ENCODE data around the gene PDZRN3. TPM values are rescaled to one million over a fixed set of nuclear protein-coding genes. Genes with fewer than 3 reads are reported as not detected.

PDZRN3 gene
- total RNA-seq, 1 experiment from 2014 or later = 5.9 TPM

DNA sequence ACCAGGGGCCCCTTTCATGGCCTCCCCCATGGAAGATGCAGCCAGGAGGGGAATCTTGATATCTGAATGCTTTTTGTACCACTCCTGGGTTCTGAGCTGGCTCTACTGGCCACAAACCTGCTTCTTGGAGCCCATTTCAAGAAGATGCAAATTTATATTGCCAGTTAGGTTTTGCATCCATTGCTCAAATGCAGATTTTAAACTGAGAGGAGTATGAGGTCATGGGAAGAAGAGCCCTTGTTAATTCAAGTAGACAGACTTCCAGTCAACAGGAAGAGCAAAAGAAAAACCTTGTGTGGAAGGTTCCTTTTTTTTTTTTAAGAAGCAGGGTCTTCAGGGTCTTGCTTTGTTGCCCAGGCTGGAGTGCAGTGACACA lies 133.5 kb downstream of the PDZRN3 start:
- Histone ChIP-seq H3T11ph (ENCODE audit: low read length) (no peak overlapping the region), H2BK120ac (ENCODE audit: low read depth, low read length, poor library complexity, severe bottlenecking) (no peak overlapping the region), H3K27ac (ENCODE audit: insufficient read length, low read depth, low read length) (no peak overlapping the region), H3K18ac (ENCODE audit: insufficient read length, low read depth, low read length) (no peak overlapping the region), H3K79me2 (ENCODE audit: insufficient read depth, low read length) (no peaks in the 10 kb centered on the region), H3K14ac (ENCODE audit: insufficient read depth, low read length) (no peak overlapping the region), H2BK12ac (ENCODE audit: insufficient read length, low read depth, low read length) (no peak overlapping the region), H3K27me3 (ENCODE audit: insufficient read depth, low read length) (no peaks in the 10 kb centered on the region), H2BK20ac (ENCODE audit: low read depth, low read length, poor library complexity, severe bottlenecking) (no peak overlapping the region), H3K23me2 (ENCODE audit: insufficient read length, low read depth, low read length, poor library complexity, severe bottlenecking) (no peaks in the 10 kb centered on the region), H3K4me1 (ENCODE audit: insufficient read depth, low read length) (peaks cover 6% of the 10 kb centered on the region; the same call in 1 of the 2 replicates), H3K4ac (ENCODE audit: low read depth, low read length) (no peak overlapping the region), H4K20me1 (ENCODE audit: control insufficient read depth, insufficient read depth, insufficient read length) (no peaks in the 10 kb centered on the region), H3K9ac (ENCODE audit: extremely low read depth, insufficient read length, low read length) (no peak overlapping the region), H3K4me2 (ENCODE audit: insufficient read depth, insufficient read length, low read length) (no peak overlapping the region), H3K56ac (ENCODE audit: insufficient read length, low read depth, low read length) (no peak overlapping the region), H2BK5ac (ENCODE audit: insufficient read length, low read length) (no peak overlapping the region), H3K9me3 (ENCODE audit: control insufficient read depth, low read depth, low read length) (no peaks in the 10 kb centered on the region), H2AFZ (ENCODE audit: low read length) (no peak overlapping the region), H4K91ac (ENCODE audit: insufficient read length, low read depth, low read length) (no peak overlapping the region), H4K5ac (ENCODE audit: insufficient read length, low read depth, low read length) (no peak overlapping the region), H2BK15ac (ENCODE audit: low read depth, low read length) (no peak overlapping the region), H4K8ac (replicated peaks; ENCODE audit: insufficient read length, low read depth, low read length) (no peak overlapping the region), H3K23ac (ENCODE audit: insufficient read length, low read depth, low read length) (no peak overlapping the region), H2AK5ac (ENCODE audit: insufficient read length, low read length) (no peak overlapping the region), H3K79me1 (ENCODE audit: insufficient read depth, low read depth, low read length, poor library complexity, severe bottlenecking) (no peaks in the 10 kb centered on the region)
- no peak for DNase-seq
- H3K36me3 Mint-ChIP-seq (ENCODE audit: insufficient read depth in 1 of 3, low read depth in 3 of 3) = no peaks in the 10 kb centered on the region
- no peak overlapping the region; a peak in 1 of 5 replicates for H3K4me3 Mint-ChIP-seq
- no peak for TF ChIP-seq CTCF (conservative IDR thresholded peaks at IDR 0.05)
- H3K27me3 Mint-ChIP-seq (ENCODE audit: low read depth) = peaks cover 2% of the 10 kb centered on the region; the same call in 1 of the 2 replicates
- H3K9me3 Mint-ChIP-seq = no peaks in the 10 kb centered on the region
- H3K4me1 Mint-ChIP-seq = peaks cover 43 to 54% of the 10 kb centered on the region in 2 experiments
- H3K27ac Mint-ChIP-seq = peak overlapping the region in 1 of 3 experiments; percentile 92; a peak in 4 of 7 replicates

Data from H9 (cell line).